Neural crest cell (in vitro differentiated cells): Measurements from ENCODE around the gene TJP3. TPM values are rescaled to one million over a fixed set of nuclear protein-coding genes. Genes with fewer than 3 reads are reported as not detected.

Source experiments
- DNase-seq: peaks from one replicate; pipeline ENCODE4 v3.0.0; 2021; ENCODE audit warnings: low read depth, mixed read lengths, low spot score
- H3K27ac Mint-ChIP-seq: one replicate; pipeline ENCODE4 v1.8.0; 2021; ENCODE audit warnings: mild to moderate bottlenecking, mixed read lengths; ENCODE audit not compliant: unreplicated experiment
- H3K27me3 Mint-ChIP-seq: 2 replicates; pipeline ENCODE4 v1.8.0; 2021; ENCODE audit warnings: low read depth, mild to moderate bottlenecking, mixed read lengths
- H3K36me3 Mint-ChIP-seq: 2 replicates; pipeline ENCODE4 v1.8.0; 2021; ENCODE audit warnings: low read depth, mild to moderate bottlenecking, mixed read lengths
- H3K4me1 Mint-ChIP-seq: 2 replicates; pipeline ENCODE4 v1.8.0; 2021; ENCODE audit warnings: mixed read lengths
- H3K4me3 Mint-ChIP-seq: one replicate; pipeline ENCODE4 v1.8.0; 2021; ENCODE audit warnings: mild to moderate bottlenecking, mixed read lengths
- H3K9me3 Mint-ChIP-seq: 2 replicates; pipeline ENCODE4 v1.8.0; 2021; ENCODE audit warnings: mixed read lengths
- total RNA-seq: library from RNA; stranded (reverse); gene quantifications from 2 replicates; pipeline ENCODE4 v1.2.1, GENCODE V29; 2021
- TF ChIP-seq, protein P1 (sequence below): fragments of 200-600 bp; sonication (generic); conservative IDR thresholded peaks from 2 replicates; pipeline ENCODE4 v1.5.0; 2021; ENCODE audit warnings: antibody characterized with exemption, mild to moderate bottlenecking

TJP3 gene
- total RNA-seq, 1 donor from 2014 or later = not detected

DNA sequence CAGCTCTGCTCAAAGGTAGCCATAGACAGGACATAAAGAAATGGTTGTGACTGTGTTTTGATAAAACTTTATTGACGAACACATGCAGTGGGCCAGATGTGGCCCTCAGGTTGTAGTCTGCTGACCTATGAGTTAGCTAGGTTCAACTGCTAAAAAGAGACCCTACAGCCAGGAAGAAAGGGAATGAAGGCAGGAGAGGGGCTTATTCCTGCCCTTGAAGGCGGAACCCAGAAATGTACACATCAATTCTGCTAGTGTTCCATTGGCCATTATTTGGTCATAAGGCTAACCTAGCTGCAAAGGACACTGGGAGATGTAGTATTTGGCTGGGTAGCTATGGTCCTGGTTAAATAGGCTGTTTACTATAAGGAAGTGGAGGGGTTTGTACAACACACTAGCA lies 35.3 kb downstream of the TJP3 start:
- no peak overlapping the region for H3K4me3 Mint-ChIP-seq
- DNase-seq = no peak
- H3K4me1 Mint-ChIP-seq = no peaks in the 10 kb centered on the region
- H3K27me3 Mint-ChIP-seq = no peaks in the 10 kb centered on the region
- no peak overlapping the region for H3K27ac Mint-ChIP-seq
- H3K36me3 Mint-ChIP-seq = no peaks in the 10 kb centered on the region
- TF ChIP-seq, protein P1, sequence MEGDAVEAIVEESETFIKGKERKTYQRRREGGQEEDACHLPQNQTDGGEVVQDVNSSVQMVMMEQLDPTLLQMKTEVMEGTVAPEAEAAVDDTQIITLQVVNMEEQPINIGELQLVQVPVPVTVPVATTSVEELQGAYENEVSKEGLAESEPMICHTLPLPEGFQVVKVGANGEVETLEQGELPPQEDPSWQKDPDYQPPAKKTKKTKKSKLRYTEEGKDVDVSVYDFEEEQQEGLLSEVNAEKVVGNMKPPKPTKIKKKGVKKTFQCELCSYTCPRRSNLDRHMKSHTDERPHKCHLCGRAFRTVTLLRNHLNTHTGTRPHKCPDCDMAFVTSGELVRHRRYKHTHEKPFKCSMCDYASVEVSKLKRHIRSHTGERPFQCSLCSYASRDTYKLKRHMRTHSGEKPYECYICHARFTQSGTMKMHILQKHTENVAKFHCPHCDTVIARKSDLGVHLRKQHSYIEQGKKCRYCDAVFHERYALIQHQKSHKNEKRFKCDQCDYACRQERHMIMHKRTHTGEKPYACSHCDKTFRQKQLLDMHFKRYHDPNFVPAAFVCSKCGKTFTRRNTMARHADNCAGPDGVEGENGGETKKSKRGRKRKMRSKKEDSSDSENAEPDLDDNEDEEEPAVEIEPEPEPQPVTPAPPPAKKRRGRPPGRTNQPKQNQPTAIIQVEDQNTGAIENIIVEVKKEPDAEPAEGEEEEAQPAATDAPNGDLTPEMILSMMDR = no peak
- H3K9me3 Mint-ChIP-seq = no peaks in the 10 kb centered on the region

DNA sequence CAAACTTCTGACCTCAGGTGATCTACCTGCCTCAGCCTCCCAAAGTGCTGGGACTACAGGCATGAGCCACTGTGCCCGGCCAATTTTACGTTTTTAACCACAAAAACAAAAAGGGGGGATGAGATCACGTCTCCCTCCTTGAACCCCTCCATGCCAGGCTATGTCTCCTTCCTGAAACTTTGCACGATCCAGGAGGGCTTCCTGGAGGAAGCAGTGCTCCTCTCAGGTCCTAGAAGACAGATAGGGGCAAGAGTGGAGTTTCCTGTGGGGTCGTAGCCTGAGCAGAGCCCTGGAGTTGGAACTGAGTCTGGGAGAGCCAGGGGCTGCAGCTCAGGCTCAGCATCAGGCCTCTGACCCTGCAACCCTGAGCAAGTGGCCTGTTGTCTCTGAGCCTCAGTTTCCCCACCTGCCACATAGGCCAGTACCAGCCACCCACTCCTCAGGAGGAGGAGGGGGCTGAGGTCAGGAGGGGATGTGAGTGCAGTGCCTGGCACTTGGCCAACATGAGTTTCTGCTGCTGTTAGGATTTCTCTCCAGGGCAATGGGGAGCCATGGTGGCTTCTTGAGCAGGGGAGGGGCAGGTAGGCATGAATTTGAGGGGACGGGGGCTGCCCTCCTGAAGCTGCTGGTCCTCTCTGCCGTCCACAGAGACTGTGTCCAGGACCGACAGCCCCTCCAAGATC lies 37.3 kb downstream of the TJP3 start:
- DNase-seq = no peak
- H3K9me3 Mint-ChIP-seq = no peaks in the 10 kb centered on the region
- H3K27ac Mint-ChIP-seq = no peak overlapping the region
- no peak overlapping the region for H3K4me3 Mint-ChIP-seq
- no peaks in the 10 kb centered on the region for H3K27me3 Mint-ChIP-seq
- TF ChIP-seq, protein P1 = no peak
- H3K36me3 Mint-ChIP-seq = no peaks in the 10 kb centered on the region
- no peaks in the 10 kb centered on the region for H3K4me1 Mint-ChIP-seq

DNA sequence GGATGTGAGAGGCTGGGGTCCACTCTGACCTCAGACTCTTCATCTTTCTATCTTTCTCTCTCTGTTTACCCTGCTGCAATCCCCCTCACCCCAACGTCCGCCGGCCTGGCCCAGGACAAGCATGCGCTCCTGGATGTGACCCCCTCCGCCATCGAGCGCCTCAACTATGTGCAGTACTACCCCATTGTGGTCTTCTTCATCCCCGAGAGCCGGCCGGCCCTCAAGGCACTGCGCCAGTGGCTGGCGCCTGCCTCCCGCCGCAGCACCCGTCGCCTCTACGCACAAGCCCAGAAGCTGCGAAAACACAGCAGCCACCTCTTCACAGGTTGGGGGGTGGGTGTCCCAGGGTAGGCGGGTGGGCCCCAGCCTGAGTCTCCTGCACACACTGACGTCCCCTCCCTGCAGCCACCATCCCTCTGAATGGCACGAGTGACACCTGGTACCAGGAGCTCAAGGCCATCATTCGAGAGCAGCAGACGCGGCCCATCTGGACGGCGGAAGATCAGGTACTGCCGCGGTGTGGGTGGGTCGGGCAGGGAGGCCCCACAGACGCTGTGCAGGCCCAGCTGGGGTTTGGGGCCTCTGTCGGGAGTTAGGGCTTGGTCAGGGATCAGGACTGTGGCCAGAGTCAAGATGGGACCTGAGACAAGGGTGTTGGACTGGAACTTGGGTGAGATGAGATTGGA lies 38.3 kb downstream of the TJP3 start:
- Mint-ChIP-seq H3K4me1 (no peaks in the 10 kb centered on the region), H3K36me3 (no peaks in the 10 kb centered on the region), H3K27me3 (no peaks in the 10 kb centered on the region), H3K4me3 (no peak overlapping the region), H3K27ac (peak overlapping the region; percentile 35), H3K9me3 (no peaks in the 10 kb centered on the region)
- TF ChIP-seq, protein P1 = no peak
- no peak for DNase-seq

DNA sequence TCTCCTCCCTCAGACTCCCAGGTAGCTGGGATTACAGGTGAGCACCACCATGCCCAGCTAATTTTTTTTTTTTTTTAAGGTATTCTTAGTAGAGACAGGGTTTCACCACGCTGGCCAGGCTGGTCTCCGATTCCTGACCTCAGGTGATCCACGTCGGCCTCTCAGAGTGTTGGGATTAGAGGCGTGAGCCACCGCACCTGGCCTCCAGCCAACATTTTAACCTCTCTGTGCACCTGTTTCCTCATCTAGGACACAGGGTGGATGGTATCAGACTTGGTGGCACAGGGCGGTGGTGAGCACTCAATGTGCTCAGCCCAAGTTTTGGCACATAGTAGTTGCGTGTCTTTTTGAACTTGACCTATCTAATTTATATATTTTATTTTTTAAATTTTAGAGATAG lies 40.8 kb downstream of the TJP3 start:
- no peak for DNase-seq

DNA sequence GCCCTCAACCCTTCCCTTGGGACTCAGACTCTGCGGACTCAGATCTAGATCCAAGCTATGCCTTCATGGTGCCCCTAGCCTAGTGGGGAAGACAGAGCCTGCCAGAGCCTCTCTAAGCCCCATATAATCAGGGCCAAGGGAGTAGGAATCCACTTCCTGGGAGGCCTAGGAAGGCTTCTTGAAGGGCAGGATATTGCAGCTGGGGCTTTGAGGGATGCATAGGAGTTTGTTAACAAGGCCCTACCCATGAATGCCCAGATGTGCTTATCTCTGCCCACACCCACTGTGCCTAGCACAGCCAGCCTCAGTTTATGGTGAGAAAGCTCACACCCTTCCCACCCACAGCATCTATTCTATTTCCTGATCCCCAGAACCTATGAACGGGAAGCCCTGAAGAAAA lies 42.0 kb downstream of the TJP3 start:
- Mint-ChIP-seq H3K27ac (peak overlapping the region; percentile 62), H3K36me3 (peaks cover 2% of the 10 kb centered on the region), H3K4me1 (no peaks in the 10 kb centered on the region), H3K9me3 (no peaks in the 10 kb centered on the region), H3K4me3 (no peak overlapping the region), H3K27me3 (no peaks in the 10 kb centered on the region)
- TF ChIP-seq, protein P1 = no peak
- no peak for DNase-seq

More for the DNA sequence above, 40.8 kb downstream of the TJP3 start:
- no peak overlapping the region for H3K27ac Mint-ChIP-seq
- no peaks in the 10 kb centered on the region for H3K27me3 Mint-ChIP-seq
- no peak overlapping the region for H3K4me3 Mint-ChIP-seq
- no peaks in the 10 kb centered on the region for H3K36me3 Mint-ChIP-seq
- TF ChIP-seq, protein P1 = no peak
- H3K4me1 Mint-ChIP-seq = no peaks in the 10 kb centered on the region
- H3K9me3 Mint-ChIP-seq = no peaks in the 10 kb centered on the region
